ENCODE data around the gene GPR137B. TPM values are rescaled to one million over a fixed set of nuclear protein-coding genes. Genes with fewer than 3 reads are reported as not detected.

The GPR137B gene
- total and polyA plus RNA-seq, 2 of the 8 experiments (the other 6 are each of a cell fraction or from before 2014, with no cell fraction given): 6.9 to 7.7 TPM

DNA sequence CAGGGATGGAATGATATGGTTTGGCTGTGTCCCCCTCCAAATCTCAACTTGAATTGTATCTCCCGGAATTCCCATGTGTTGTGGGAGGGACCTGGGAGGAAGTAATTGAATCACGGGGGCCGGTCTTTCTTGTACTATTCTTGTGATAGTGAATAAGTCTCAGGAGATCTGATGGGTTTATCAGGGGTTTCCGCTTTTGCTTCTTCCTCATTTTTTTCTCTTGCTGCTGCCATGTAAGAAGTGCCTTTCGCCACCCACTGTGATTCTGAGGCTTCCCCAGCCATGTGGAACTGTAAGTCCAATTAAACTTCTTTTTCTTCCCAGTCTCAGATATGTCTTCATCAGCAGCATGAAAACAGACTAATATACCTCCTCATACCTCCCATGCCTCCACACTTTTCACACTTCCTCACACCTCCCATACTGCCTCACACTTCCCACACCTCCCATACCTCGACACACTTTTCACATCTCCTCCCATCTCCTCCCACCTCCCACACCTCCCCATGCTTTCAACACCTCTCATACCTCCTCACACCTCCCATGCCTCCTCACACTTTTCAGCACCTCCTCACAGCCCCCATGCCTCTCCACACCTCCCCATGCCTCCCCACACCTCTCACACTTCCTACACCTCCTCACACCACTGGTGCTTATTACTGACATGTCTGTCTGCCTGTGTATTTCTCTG is 21.3 kb downstream of the GPR137B start:
- ChIA-PET CTCF (ENCODE audit: partially characterized antibody) (interaction anchor here (1.0 to 1.1 kb wide), 2 partner anchors 20 to 289 kb away, joined by 3 read pairs; no protein-coding TSS in a partner anchor), POLR2A (ENCODE audit: partially characterized antibody) (no interaction called here)
- H2BK12ac ChIP-seq (ENCODE audit: low read depth, low read length): no peak overlapping the region
- no peak overlapping the region for H2BK5ac ChIP-seq (ENCODE audit: low read depth, low read length)
- no peak overlapping the region; the same call in 1 of the 2 replicates for H2AK5ac ChIP-seq (ENCODE audit: low read depth, low read length)
- no peak overlapping the region for H2BK120ac ChIP-seq (replicated peaks; ENCODE audit: low read depth, low read length)
- peaks cover 0 to under 1% of the 10 kb centered on the region in 2 experiments for H4K20me1 ChIP-seq (replicated peaks in 1 of 2; ENCODE audit: control insufficient read depth in 1 of 2, insufficient read depth in 2 of 2, low read length in 2 of 2)
- peaks cover 15 to 19% of the 10 kb centered on the region in 2 experiments for H3K9me3 ChIP-seq (ENCODE audit: insufficient read depth in 2 of 2, low read depth in 1 of 2, low read length in 1 of 2)
- no peak overlapping the region for H2BK15ac ChIP-seq (ENCODE audit: low read length)
- 0 out of 2 replicates have a peak, but pooled peaks cover 4% of the 10 kb centered on the region for H3K79me1 ChIP-seq (ENCODE audit: low read depth, low read length)
- H2AFZ ChIP-seq (ENCODE audit: low read length): no peak overlapping the region
- no peaks in the 10 kb centered on the region for H3K79me2 ChIP-seq (ENCODE audit: control insufficient read depth in 1 of 2, insufficient read depth in 2 of 2, low read length in 2 of 2)
- no peak overlapping the region for H4K91ac ChIP-seq (replicated peaks; ENCODE audit: insufficient read length, low read length)
- no peak overlapping the region for H3K14ac ChIP-seq (ENCODE audit: insufficient read length)
- H3K9ac ChIP-seq (replicated peaks in 1 of 4; ENCODE audit: extremely low read depth in 1 of 4, low read depth in 3 of 4, low read length in 3 of 4): no peak overlapping the region
- H3K4me3 ChIP-seq (ENCODE audit: extremely low read depth in 1 of 4, insufficient read depth in 2 of 4, low read depth in 3 of 4, low read length in 4 of 4): no peak overlapping the region
- no peak overlapping the region for H3K56ac ChIP-seq (replicated peaks; ENCODE audit: insufficient read length, low read depth, low read length)
- H3K27me3 ChIP-seq (replicated peaks in 1 of 4; ENCODE audit: control insufficient read depth in 3 of 4, extremely low read depth in 1 of 4, insufficient read depth in 3 of 4, low read length in 3 of 4): no peaks in the 10 kb centered on the region
- no peak overlapping the region for H2BK20ac ChIP-seq (ENCODE audit: low read length)
- no peak overlapping the region for H3K27ac ChIP-seq (ENCODE audit: low read depth, low read length)
- H3K18ac ChIP-seq (ENCODE audit: extremely low read depth, low read length): no peak overlapping the region
- H4K5ac ChIP-seq (ENCODE audit: insufficient read length, low read depth, low read length): no peak overlapping the region
- FAIRE-seq: no peak
- no peak for DNase-seq (ENCODE audit: low read depth in 1 of 2, low spot score in 2 of 2)
- no peak overlapping the region for H3K4me2 ChIP-seq (ENCODE audit: insufficient read depth in 1 of 2, low read depth in 2 of 2, low read length in 2 of 2)
- 90 to 96% methylated on average over 1 to 6 of the region's 6 CpGs for WGBS, 2 experiments (ENCODE audit: extremely low coverage in 1 of 2, insufficient coverage in 1 of 2, insufficient read length in 1 of 2, insufficient replicate concordance in 2 of 2, low coverage in 1 of 2, low lambda C conversion rate in 2 of 2, missing lambda C conversion rate in 1 of 2)
- no peak overlapping the region for H3K23ac ChIP-seq (ENCODE audit: insufficient read length)
- H3K4ac ChIP-seq (replicated peaks; ENCODE audit: insufficient read length, low read depth, low read length): no peak overlapping the region
- H3K4me1 ChIP-seq (replicated peaks in 1 of 4; ENCODE audit: control insufficient read depth in 3 of 4, insufficient read depth in 4 of 4, low read length in 3 of 4): no peaks in the 10 kb centered on the region
- H4K8ac ChIP-seq (ENCODE audit: extremely low read depth, insufficient read depth, low read length): no peak overlapping the region
- no peaks in the 10 kb centered on the region; the same call in 1 of the 2 replicates for H3K23me2 ChIP-seq (ENCODE audit: low read depth, low read length)
- no peaks in the 10 kb centered on the region; a peak in 1 of 8 replicates for H3K36me3 ChIP-seq (ENCODE audit: control insufficient read depth in 2 of 4, insufficient read depth in 4 of 4, low read length in 3 of 4)
- no peak for TF ChIP-seq EP300 (IDR thresholded peaks at IDR 0.05; ENCODE audit: borderline replicate concordance in 1 of 2, low read depth in 2 of 2, low read length in 2 of 2)
- TF ChIP-seq POU5F1 (IDR thresholded peaks at IDR 0.05; ENCODE audit: low read depth, low read length): no peak
